Measurements from ENCODE around the gene HERC2.
"Not testable (repeated sequence)": the region's sequence is repeated elsewhere in the genome, so short reads cannot be mapped to it uniquely, and the experiment has no call there.

HERC2 gene

DNA sequence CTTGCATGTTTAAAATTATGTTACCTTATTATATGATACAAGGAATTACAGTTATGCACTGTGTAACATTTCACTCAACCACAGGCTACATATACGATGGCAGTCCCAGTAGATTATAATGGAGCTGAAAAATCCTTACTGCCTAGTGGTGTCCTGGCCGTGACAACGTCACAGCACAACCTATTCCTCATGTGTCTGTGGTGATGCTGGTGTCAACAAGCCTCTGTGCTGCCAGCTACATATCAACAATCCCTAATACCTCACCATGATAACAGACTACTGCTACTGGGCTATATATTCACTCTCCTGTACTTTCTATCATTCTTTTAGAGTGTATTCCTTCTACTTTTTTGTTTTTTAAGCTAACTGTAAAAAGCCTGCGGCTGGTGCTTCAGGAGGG is 142.7 kb downstream of the HERC2 start:
- DNase-seq: no peak

DNA sequence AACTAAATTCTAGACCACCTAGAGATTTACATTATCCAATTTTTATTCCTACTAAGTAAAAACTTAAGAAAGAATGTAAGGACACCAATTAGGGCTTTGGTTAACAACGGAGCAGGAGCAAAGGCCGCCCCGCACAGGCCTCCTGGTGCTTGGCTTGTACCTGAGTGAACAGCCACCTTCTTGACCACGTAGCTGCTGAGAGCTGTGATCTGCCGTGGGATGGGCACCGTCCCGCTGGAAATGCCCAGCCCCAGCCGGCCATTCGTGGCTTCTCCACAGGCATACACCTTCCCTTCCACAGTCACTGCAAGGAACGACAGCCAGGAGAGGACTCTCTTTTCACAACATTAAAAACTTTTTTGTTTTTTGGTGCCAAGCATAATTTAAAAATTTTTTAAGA is 143.3 kb downstream of the HERC2 start:
- no peak for DNase-seq

DNA sequence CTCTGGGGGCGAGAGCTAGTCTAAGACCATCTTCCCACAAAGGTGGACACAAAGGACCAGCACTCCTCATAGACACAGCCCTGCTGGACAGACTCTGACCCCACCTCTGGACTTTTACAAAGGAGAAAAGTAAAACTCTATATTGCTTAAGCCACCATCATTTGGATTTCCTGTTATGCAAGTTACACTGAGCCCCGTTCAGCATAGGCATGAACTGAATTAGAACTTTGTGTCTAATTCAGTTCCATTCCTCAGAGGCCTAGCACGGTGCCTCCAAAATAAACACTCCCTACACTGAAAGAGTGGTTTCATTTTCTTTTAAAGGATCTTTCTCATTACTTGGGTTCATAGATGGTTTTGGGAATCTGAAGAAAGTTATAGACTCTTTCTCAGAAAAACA is 143.7 kb downstream of the HERC2 start:
- DNase-seq: no peak

DNA sequence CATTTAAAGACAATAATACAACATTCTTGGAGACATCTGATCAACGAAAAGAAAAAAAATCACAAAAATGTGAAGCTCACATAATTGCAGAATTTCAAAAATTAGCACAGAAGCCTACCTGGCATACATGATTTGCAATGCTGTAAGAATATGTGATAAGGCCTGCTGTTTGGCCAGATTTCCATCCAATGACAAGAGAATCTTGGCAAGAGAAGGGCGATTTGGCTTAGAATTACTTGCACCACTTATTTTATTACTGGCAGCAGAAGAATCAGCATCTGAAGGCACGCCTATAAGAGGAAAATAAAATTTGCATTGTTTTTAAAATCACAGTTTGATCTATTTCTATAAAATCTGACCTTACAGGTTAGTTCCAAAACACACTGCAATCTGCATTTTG is 152.6 kb downstream of the HERC2 start:
- no peak for DNase-seq

DNA sequence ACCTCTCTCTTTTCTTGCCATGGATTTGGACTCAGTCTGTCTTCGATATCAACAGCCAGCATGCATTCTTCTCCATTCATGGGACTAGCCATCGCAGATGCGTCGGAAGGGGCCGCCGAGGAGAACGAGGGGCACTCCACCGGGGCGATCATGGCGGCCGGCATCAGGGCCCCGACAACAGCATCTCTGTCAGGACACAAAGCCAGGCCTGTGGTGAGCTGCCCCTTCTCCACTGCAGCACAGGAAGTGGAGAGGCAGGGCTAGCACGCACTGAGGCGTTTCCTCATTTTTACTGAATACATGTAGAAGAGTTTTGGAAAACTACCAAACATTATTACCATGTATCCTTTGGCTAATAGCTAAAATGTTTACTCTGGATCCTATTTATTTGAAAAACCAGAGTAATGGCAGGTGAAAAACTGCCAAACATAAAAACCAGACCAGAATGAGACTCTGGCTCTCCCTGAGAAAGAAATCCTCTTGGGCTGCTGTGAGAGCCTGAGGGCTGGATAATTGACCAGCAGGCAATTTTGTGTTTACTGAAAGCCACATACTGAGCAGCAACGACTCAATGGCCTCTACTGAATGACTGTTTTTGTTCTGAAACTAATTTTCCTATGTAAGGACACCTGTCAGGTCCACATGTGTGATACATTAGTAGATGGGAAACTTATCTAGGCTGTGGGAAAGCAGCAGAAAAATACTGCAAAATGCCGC is 153.4 kb downstream of the HERC2 start:
- DNase-seq: not testable (repeated sequence)

DNA sequence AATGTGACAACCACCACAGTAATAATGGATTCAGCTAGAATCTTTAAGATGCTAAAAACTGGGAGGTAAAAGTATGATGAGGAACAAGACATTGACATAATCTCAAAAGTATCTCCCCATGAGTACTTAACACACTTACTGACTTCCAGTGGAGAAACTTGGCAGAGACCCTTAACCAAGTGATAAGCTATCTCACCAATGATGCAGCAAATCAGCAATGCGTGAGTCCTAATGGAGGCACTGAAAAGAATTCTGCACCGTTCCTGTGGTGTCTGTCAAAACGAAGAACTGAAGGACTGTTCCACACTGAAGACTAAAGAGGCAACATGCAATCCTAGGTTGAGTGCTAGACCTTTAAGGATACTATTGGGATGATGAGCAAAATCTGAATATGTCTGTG is 154.9 kb downstream of the HERC2 start:
- DNase-seq: no peak

DNA sequence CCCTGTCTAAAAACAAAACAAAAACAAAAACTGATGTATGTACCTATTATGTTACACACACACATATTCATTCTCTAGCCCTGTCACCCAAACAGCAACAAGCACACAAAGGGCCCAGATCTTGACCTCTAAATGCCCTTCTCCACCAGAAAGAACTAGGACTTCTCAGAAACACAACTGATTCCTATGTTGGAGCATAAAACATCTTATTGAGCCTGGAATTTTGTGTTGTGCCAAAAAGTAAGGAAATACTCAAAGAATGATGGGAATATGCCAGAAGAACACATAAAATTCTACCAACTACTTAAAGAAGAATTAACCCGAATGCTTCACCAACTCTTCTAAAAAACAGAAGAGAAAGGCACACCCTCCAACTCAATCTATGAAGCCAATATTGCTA is 156.2 kb downstream of the HERC2 start:
- no peak for DNase-seq

DNA sequence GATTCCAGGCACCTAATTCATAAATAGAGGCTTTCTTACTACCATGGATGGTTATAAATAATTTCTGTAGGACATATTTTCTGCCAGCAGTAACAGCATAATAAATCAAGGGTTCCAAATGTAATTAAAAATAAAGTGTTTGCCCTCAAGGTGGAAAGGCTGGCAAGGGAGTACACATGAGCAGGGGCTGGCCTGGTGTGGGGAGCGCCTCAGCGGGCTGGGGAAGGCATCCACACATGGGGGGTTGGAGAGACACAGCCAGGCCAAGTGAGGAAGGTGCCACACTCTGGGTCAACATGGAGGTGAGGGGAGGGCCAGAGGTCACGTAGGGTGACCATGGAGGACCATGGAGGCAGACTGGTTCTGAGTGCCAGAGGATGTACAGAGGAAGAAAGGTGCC is 157.1 kb downstream of the HERC2 start:
- no peak for DNase-seq

DNA sequence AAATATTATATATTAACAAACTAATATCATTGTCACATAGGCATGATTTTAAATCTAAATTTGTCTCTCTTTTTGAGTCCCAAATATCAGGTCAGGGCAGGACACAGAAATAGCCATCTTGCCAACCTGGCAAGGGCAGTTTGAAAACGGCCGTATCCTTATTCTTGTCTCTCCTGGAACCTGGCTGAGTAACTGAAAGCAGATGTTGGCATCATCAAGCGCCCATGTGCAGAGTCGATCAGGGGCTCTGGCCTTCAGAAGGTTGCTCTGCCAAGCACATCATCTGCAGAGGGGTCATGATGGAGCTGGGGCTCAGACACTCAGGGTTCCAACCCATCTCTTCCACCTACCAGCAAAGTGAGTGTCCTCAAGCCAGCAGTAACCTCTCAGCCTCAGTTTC is 167.7 kb downstream of the HERC2 start:
- no peak for DNase-seq

DNA sequence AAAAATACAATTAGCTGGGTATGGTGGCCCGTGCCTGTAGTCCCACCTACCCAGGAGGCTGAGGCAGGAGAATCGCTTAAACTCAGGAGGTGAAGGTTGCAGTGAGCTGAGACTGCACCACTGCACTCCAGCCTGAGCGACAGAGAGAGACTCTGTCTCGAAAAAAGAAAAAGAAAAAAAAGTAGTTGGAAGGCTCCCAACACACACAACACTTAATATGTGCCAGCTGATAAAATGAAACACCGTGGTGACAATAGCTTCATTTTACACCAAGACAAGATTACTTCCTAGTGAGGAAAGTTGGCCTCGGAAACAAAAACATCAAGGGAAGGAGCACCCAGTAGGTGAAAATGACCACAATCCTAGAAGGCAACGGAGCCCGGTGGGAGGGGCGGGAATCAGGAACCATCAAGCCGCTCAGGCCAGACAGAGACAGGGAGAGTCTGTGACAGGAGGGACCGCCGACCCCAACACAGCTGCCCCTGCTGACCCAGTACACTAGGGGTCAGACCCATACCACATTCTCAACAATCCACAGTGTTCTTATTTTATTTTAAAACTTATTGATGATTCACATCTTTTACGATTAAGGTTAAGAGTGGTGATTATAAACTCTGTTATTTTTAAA is 168.4 kb downstream of the HERC2 start:
- DNase-seq: no peak

DNA sequence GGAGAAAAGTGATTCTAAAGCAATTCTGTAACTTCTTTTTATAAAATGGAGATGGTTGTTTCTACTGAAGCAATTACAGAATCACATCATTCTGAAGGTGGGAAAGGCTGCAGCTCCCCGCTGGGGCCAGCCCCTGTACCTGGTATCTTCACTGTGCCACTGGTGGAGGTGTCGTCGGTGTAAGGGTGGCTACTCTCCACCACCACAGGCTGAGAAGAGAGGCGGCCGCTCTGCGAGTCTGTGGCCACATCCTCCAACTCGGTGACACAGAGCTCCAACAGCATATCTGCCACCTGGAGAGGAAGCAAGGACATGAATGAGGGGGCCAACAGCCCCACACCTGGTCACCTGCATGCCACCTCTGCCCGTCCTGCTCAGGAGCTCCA is 169.4 kb downstream of the HERC2 start:
- DNase-seq: not testable (repeated sequence)

DNA sequence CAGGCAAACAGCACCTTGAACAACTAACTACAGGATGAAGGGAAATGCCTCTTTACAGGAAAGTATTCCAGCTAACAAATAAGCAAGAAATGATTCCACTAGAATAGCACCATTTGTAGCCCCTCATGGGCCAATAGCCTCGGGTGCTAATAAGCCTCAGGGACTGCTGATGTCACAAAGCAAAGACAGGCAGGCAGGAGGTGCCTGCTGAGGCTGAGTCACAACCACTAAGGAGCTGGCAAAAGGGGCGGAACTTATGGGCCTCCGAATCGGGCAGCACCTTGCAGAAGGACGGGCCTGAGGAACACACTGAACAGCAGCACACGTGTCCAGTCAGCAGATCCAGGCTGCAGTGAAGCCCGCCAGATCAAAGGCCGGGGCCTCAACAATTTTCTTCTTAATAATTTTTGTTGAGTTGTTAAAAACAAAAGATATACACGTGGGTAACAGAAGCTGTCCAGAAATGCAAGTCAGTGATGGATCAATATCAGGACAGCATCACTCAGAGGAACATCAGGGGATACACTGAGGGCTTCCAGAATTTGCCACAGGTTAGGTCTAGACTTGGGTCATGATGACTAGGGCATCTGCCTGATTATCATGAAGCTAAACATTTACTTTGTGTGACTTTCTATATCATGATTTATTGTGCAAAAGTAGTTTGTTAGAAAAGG is 170.0 kb downstream of the HERC2 start:
- DNase-seq: not testable (repeated sequence)

DNA sequence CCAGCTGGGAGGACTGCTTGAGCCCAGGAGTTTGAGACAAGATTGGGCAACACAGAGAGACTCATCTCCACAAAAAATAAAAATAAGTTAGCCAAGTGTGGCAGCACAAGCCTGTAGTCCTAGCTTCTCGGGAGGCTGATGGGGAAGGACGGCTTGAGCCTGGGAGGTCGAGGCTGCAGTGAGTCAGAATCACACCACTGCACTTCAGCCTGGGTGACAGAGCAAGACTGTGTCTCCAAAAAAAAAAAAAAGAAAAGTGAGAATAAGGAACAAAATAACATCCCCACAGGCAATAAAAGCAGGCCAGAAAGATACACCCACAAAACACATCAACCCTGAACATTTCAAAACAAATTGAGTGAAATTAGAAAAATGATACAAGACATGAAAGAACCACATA is 174.2 kb downstream of the HERC2 start:
- no peak for DNase-seq

DNA sequence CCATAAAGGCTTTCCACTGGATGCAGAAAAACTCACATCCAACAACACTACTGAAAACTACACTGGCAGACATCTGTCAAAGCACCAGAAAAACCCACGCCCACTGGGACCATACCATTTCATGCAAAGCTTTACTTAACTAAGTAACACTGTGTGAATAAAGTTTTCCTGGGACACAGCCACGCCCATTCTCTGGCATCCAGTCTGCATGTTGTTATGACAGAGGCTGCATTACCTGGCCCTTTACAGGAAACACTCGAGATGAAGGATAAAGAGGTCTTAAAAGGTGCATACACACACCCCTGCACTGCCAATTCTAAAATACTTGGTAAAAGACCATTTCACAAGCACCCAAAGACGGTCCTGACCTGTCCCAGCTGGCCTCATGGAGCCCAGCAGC is 176.6 kb downstream of the HERC2 start:
- DNase-seq: not testable (repeated sequence)

DNA sequence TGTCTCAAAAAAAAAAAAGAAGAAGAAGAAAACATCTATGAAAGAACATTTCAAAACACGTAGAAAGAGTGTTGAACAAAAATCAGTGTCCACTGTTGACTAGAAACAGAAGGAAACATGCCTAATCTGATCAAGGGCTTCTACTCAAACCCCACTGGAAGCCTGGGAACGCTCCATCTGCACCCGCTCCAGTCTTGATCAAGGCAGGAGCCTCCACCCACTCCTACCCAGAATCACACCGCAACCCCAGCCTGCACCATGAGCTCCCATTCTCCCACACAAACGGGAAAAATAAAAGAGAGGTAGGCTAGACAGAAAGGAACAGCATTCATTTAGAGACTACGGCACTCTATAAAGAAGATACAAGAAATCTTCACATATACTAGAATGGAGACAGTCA is 181.9 kb downstream of the HERC2 start:
- DNase-seq: no peak

DNA sequence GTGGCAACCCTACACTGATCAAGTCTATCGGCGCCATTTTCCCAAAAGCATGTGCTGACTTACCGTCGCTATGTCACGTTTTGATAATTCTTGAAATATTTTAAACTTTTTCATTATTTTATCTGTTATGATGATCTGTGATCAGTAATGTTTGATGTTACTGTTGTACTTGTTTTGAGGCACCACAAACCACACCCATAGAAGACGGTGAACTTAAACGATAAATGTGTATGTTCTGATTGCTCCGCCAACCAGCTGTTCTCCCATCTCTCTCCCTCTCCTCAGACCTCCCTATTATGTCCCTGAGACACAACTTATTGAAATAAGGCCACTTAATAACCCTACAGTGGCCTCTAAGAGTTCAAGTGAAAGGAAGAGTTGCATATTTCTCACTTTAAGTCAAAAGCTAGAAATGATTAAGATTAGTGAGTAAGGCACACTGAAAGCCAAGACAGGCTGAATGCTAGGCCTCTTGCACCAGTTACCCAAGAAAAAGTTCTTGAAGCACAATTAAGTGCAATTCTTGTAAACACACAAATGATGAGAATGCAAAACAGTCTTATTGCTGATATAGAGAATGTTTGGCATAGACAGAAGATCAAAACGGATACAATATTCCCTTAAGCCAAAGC is 184.5 kb downstream of the HERC2 start:
- not testable (repeated sequence) for DNase-seq

DNA sequence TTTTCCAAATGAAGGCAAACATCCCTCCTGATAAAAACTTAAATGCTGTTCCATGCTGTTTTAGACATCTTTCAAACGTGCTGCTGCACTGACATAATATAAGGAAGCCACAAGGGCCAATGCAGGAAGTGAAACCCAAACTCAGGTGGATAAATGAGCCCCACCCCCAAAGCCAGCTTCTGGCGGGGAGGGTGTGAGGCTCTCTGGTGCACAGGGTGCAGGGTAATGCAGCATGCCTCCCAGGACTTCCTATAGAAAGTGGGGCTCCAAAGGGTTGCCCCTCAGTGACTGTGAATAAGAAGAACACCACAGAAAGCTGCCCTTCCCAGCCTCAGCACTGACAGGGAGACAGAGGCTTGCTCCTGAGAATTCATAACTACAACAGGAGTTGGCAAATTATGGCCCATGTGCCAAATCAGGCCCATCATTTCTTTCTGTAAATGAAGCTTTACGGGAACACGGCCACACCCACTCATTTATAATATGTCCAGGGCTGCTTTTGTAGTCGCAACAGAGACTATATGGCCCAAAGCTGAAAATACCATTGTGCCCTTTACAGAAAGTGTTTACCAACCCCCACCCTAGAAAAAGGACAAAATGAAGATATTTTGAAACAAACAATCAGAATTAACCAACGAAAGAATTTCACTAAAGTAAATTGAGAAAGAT is 185.6 kb downstream of the HERC2 start:
- DNase-seq: not testable (repeated sequence)

DNA sequence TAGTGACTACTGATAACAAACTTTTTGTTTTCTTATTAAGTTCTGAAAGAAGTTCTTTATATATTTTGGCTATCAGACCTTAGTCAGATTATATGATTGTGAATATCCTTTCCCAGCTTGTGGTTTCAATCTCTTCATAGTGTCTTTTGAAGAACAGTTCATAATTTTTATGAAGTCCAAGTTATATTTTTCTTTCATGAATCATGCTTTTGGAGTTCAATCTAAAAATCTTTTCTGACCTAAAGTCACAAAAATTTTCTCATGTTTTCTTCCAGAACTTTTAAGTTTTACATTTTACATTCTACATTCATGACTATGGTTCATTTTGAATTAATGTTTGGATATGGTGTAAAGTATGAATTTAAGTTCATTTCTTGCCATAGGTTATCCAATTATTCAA is 188.7 kb downstream of the HERC2 start:
- no peak for DNase-seq

DNA sequence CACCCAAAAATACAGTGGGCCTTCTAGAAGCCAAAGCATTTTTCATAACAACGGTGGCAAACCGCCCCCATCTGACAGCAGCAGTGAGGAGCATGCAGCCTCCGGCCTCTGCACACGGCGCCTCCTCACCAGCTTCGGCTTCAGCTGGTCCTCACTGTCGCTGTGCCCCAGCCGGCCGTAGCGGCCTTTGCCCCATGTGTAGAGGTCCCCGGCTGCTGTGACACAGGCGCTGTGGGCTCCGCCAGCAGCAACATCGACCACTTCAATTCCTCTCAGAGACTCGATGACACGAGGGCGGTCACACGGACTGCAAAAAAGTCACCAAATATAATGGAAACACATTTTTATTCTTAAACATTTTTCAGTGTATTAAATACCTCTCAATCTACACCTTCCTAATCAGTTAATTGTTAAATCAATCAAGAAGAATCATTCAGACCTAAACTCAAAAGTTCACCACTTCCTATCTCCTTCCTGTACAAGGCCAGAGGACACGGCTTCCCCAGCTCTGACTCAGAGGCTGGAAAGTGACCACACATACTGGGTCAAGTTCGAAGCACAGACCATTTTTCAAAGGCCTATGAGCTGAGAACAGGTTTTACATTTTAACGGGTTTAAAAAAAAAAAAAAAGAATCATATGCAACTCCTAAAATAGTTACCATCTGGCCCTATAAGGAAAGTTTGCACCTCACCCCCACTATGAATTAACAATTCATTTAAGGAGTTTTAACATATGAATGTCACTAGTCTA is 189.3 kb downstream of the HERC2 start:
- DNase-seq: no peak

DNA sequence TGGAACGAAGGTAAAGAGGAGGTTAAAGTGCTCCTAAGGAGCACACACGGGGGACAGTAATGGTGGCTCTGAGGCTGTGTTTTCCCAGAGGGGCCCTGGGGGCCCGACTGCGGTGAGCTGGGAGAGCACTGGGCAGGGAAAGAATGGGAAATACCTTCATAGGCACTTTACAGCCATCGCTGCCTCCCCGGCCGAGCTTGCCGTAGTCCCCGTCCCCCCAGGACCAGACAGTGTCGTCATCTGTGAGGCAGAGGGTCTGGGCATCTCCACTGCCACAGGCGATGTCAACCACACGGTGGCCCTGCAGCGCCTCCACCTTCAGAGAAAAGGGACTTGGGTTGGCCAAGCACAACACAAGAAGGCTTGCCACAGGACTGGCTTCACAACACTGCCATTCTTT is 190.0 kb downstream of the HERC2 start:
- DNase-seq: no peak

DNA sequence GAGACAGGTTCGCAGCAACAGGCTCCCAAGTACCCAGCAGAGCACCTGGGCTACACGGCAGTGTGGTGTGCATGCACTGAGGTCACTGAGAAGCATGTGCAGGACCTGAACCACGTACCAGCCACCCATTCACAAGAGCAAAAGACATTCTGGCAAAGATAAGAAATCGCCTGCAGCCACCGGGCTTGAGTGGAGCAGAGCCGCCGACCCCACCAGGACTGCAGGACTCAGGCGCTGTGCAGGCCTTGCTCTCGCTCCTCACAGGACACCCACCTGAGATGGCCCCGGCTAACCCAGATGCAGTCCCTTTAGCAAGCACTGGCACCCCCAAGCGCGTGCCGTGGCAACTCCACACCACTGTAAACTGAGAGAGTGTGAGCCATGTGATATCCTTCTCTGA is 190.6 kb downstream of the HERC2 start:
- DNase-seq: no peak

DNA sequence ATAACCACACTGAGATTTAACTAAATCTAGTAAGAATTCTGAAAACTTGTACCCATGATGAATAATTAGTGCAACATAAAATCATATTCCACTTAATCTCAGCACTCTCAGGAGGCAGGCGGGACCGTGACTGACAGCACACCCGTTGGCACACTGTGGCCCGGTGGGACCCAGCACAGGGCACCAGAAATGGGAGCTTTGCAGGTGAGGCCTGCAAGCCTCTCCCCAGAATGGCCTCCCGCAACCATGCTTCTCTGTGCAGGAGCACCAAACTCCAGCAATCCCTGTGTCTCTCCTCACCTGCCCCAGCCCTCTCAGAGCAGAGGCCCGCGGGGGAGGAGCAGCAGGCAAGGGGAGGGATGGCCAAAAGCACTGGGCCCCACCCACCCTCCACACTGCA is 191.3 kb downstream of the HERC2 start:
- no peak for DNase-seq
